GM18907 (cell line): Measurements from ENCODE around the gene PABPN1.

Source experiments
- ATAC-seq: cut with Tn5 transposase; IDR thresholded peaks from one replicate; pipeline ENCODE4 v1.9.1; 2021; ENCODE audit warnings: mild to moderate bottlenecking, moderate library complexity; ENCODE audit not compliant: unreplicated experiment

Gene PABPN1

GRCh38 chr14:23326491-23327332 lies 5.5 kb downstream of the PABPN1 start:
- no peak for ATAC-seq

GRCh38 chr14:23327947-23328744 lies 6.9 kb downstream of the PABPN1 start:
- ATAC-seq = no peak

GRCh38 chr14:23335623-23336022 lies 14.4 kb downstream of the PABPN1 start:
- ATAC-seq = no peak

- ATAC-seq = no peak
Observed at GRCh38 chr14:23339506-23340268, 18.4 kb downstream of the PABPN1 start.

- no peak for ATAC-seq
Observed at GRCh38 chr14:23344481-23344880, 23.2 kb downstream of the PABPN1 start.

GRCh38 chr14:23345987-23346692 lies 24.9 kb downstream of the PABPN1 start:
- no peak for ATAC-seq

GRCh38 chr14:23346693-23347405 lies 25.6 kb downstream of the PABPN1 start:
- no peak for ATAC-seq

- no peak for ATAC-seq
Observed at GRCh38 chr14:23347406-23348296, 26.4 kb downstream of the PABPN1 start.

- no peak for ATAC-seq
Observed at GRCh38 chr14:23348297-23348655, 27.0 kb downstream of the PABPN1 start.

GRCh38 chr14:23349156-23349845 lies 28.0 kb downstream of the PABPN1 start:
- no peak for ATAC-seq

GRCh38 chr14:23351681-23352505 lies 30.6 kb downstream of the PABPN1 start:
- no peak for ATAC-seq

- ATAC-seq = no peak
Observed at GRCh38 chr14:23352506-23353432, 31.5 kb downstream of the PABPN1 start, which contains the start of gene SLC22A17. Gene SLC22A17 (minus strand): TSS chr14:23352887.

- ATAC-seq = no peak
Observed at GRCh38 chr14:23353433-23353780, 32.1 kb downstream of the PABPN1 start.

GRCh38 chr14:23354990-23355389 lies 33.7 kb downstream of the PABPN1 start:
- ATAC-seq = no peak

- no peak for ATAC-seq
Observed at GRCh38 chr14:23355871-23356435, 34.7 kb downstream of the PABPN1 start.

GRCh38 chr14:23356662-23357061 lies 35.4 kb downstream of the PABPN1 start:
- no peak for ATAC-seq
